H9 (cell line): ENCODE measurements around the gene MAP1S. TPM values are rescaled to one million over a fixed set of nuclear protein-coding genes. Genes with fewer than 3 reads are reported as not detected.

Experiments
- DNase-seq: peaks from one replicate; pipeline ENCODE4 v3.0.0-alpha.2; 2017
- H2AFZ ChIP-seq: one replicate; pipeline ENCODE4 v1.6.1; 2013; ENCODE audit warnings: mild to moderate bottlenecking, low read length, control low read depth, moderate library complexity
- H2AK5ac ChIP-seq: 2 replicates; pipeline ENCODE4 v1.6.1; 2013; ENCODE audit warnings: low read length, control low read depth, mixed read lengths; ENCODE audit not compliant: insufficient read length
- H2BK120ac ChIP-seq: one replicate; pipeline ENCODE4 v1.6.1; 2013; ENCODE audit warnings: low read depth, mild to moderate bottlenecking, low read length, control low read depth, inconsistent platforms; ENCODE audit not compliant: poor library complexity, severe bottlenecking
- H2BK12ac ChIP-seq: 2 replicates; pipeline ENCODE4 v1.6.1; 2013; ENCODE audit warnings: low read length, control low read depth, mixed read lengths, low read depth; ENCODE audit not compliant: insufficient read length
- H2BK15ac ChIP-seq: 2 replicates; pipeline ENCODE4 v1.6.1; 2013; ENCODE audit warnings: low read depth, low read length, control low read depth
- H2BK20ac ChIP-seq: one replicate; pipeline ENCODE4 v1.6.1; 2013; ENCODE audit warnings: low read depth, mild to moderate bottlenecking, low read length, control low read depth, inconsistent platforms; ENCODE audit not compliant: poor library complexity, severe bottlenecking
- H2BK5ac ChIP-seq: 2 replicates; pipeline ENCODE4 v1.6.1; 2013; ENCODE audit warnings: low read length, control low read depth, mixed read lengths; ENCODE audit not compliant: insufficient read length
- H3K14ac ChIP-seq: 2 replicates; pipeline ENCODE4 v1.6.1; 2013; ENCODE audit warnings: low read length, control low read depth; ENCODE audit not compliant: insufficient read depth
- H3K18ac ChIP-seq: 2 replicates; pipeline ENCODE4 v1.6.1; 2013; ENCODE audit warnings: low read depth, mild to moderate bottlenecking, mixed read lengths, low read length, control low read depth; ENCODE audit not compliant: insufficient read length
- H3K23ac ChIP-seq: 2 replicates; pipeline ENCODE4 v1.6.1; 2013; ENCODE audit warnings: low read length, control low read depth, mixed read lengths, low read depth; ENCODE audit not compliant: insufficient read length
- H3K23me2 ChIP-seq: 2 replicates; pipeline ENCODE4 v1.6.1; 2013; ENCODE audit warnings: low read depth, mild to moderate bottlenecking, mixed read lengths, low read length, control low read depth; ENCODE audit not compliant: insufficient read length, poor library complexity, severe bottlenecking
- H3K27ac ChIP-seq: 2 replicates; pipeline ENCODE4 v1.5.1; 2013; ENCODE audit warnings: low read length, control low read depth, mixed read lengths, low read depth; ENCODE audit not compliant: insufficient read length
- H3K27me3 ChIP-seq: 2 replicates; pipeline ENCODE4 v1.6.1; 2013; ENCODE audit warnings: low read length, control low read depth, inconsistent platforms; ENCODE audit not compliant: insufficient read depth
- H3K4ac ChIP-seq: 2 replicates; pipeline ENCODE4 v1.6.1; 2013; ENCODE audit warnings: low read depth, mild to moderate bottlenecking, control low read depth, inconsistent platforms, low read length, moderate library complexity
- H3K4me1 ChIP-seq: 2 replicates; pipeline ENCODE4 v1.6.1; 2013; ENCODE audit warnings: low read length, control low read depth, inconsistent platforms; ENCODE audit not compliant: insufficient read depth
- H3K4me2 ChIP-seq: 2 replicates; pipeline ENCODE4 v1.6.1; 2013; ENCODE audit warnings: low read length, control low read depth, mixed read lengths; ENCODE audit not compliant: insufficient read length, insufficient read depth
- H3K56ac ChIP-seq: 2 replicates; pipeline ENCODE4 v1.6.1; 2013; ENCODE audit warnings: low read depth, mild to moderate bottlenecking, mixed read lengths, low read length, control low read depth; ENCODE audit not compliant: insufficient read length
- H3K79me1 ChIP-seq: 2 replicates; pipeline ENCODE4 v1.6.1; 2013; ENCODE audit warnings: low read depth, mild to moderate bottlenecking, moderate library complexity, low read length, control low read depth, inconsistent platforms; ENCODE audit not compliant: insufficient read depth, poor library complexity, severe bottlenecking
- H3K79me2 ChIP-seq: 2 replicates; pipeline ENCODE4 v1.6.1; 2013; ENCODE audit warnings: low read length, control low read depth, inconsistent platforms; ENCODE audit not compliant: insufficient read depth
- H3K9ac ChIP-seq: 2 replicates; pipeline ENCODE4 v1.6.1; 2013; ENCODE audit warnings: low read length, control low read depth, mixed read lengths; ENCODE audit not compliant: insufficient read length; ENCODE audit errors: extremely low read depth
- H3K9me3 ChIP-seq: one replicate; pipeline ENCODE4 v1.6.1; 2013; ENCODE audit warnings: low read depth, low read length, inconsistent platforms; ENCODE audit not compliant: control insufficient read depth
- H3T11ph ChIP-seq: one replicate; pipeline ENCODE4 v1.6.1; 2013; ENCODE audit warnings: mild to moderate bottlenecking, low read length, control low read depth, inconsistent platforms
- H4K20me1 ChIP-seq: one replicate; pipeline ENCODE4 v1.6.1; 2013; ENCODE audit not compliant: control insufficient read depth, insufficient read length, insufficient read depth
- H4K5ac ChIP-seq: 2 replicates; pipeline ENCODE4 v1.6.1; 2013; ENCODE audit warnings: low read depth, mild to moderate bottlenecking, mixed read lengths, low read length, control low read depth; ENCODE audit not compliant: insufficient read length
- H4K8ac ChIP-seq: replicated peaks from 2 replicates; pipeline ENCODE4 v1.6.1; 2013; ENCODE audit warnings: low read length, control low read depth, mixed read lengths, low read depth; ENCODE audit not compliant: insufficient read length
- H4K91ac ChIP-seq: 2 replicates; pipeline ENCODE4 v1.6.1; 2013; ENCODE audit warnings: low read depth, mild to moderate bottlenecking, moderate library complexity, mixed read lengths, low read length, control low read depth; ENCODE audit not compliant: insufficient read length
- H3K27ac Mint-ChIP-seq, 3 experiments: 2 replicates in 2 of 3; 3 replicates in 1 of 3; pipeline ENCODE4 v1.8.0; 2020 to 2021; ENCODE audit warnings: mixed read lengths in 3 of 3, mild to moderate bottlenecking in 1 of 3, moderate library complexity in 1 of 3
- H3K27me3 Mint-ChIP-seq: 2 replicates; pipeline ENCODE4 v1.8.0; 2021; ENCODE audit warnings: low read depth, mild to moderate bottlenecking, moderate library complexity, mixed read lengths
- H3K36me3 Mint-ChIP-seq, 3 experiments: 2 replicates in 2 of 3; 3 replicates in 1 of 3; pipeline ENCODE4 v1.8.0; 2020 to 2021; ENCODE audit warnings: low read depth in 3 of 3, mixed read lengths in 3 of 3; ENCODE audit not compliant: insufficient read depth in 1 of 3
- H3K4me1 Mint-ChIP-seq, 2 experiments: 2 replicates each; pipeline ENCODE4 v1.8.0; 2020; ENCODE audit warnings: mixed read lengths in 2 of 2
- H3K4me3 Mint-ChIP-seq, 2 experiments: 2 replicates in 1 of 2; 3 replicates in 1 of 2; pipeline ENCODE4 v1.8.0; 2020 to 2021; ENCODE audit warnings: mild to moderate bottlenecking in 2 of 2, mixed read lengths in 2 of 2, moderate library complexity in 1 of 2
- H3K9me3 Mint-ChIP-seq, 2 experiments: 2 replicates in 1 of 2; 3 replicates in 1 of 2; pipeline ENCODE4 v1.8.0; 2020; ENCODE audit warnings: mild to moderate bottlenecking in 2 of 2, mixed read lengths in 2 of 2, moderate library complexity in 1 of 2
- WGBS: extraction: QIAGEN DNeasy Blood & Tissue Kit; methylation state at CpG from one replicate; pipeline ENCODE4 v1.1.7; 2013; ENCODE audit warnings: missing lambda C conversion rate, low lambda C conversion rate, mixed read lengths; ENCODE audit not compliant: insufficient read length; ENCODE audit errors: extremely low coverage; 5-methylcytosine and 5-hydroxymethylcytosine counted together
- total RNA-seq: library from RNA; stranded (reverse); gene quantifications from 2 replicates; pipeline ENCODE4 v1.2.1, GENCODE V29; 2021
- TF ChIP-seq, protein P1 (sequence below): fragments of 200-600 bp; sonication (generic); conservative IDR thresholded peaks from 3 replicates; pipeline ENCODE4 v1.8.0; 2021; ENCODE audit warnings: antibody characterized with exemption, mild to moderate bottlenecking

Gene MAP1S
- total RNA-seq, 1 experiment from 2014 or later = 160 TPM

DNA sequence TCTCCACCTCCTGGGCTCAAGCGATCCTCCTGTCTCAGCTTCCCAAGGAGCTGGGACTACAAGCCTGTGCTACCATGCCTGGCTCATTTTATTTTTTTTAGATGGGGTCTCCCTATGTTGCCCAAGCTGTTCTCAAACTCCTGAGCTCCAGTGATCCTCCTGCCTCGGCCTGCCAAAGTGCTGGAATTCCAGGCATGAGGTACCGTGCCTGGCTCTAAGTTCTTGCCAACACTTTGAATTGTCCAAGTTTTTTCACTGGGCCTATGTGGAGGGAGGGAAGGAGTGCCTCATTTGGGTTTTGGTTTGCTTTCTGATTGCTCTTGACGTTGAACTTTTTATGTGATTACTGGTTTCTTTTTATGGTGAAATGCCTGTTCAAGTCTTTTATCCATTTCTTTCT, 26.7 kb upstream of the MAP1S start:
- no peaks in the 10 kb centered on the region; a peak in 1 of 7 replicates for H3K36me3 Mint-ChIP-seq
- Histone ChIP-seq H3K23me2 (peaks cover 7% of the 10 kb centered on the region), H3K4ac (no peak overlapping the region), H3K23ac (no peak overlapping the region), H3K14ac (no peak overlapping the region), H3K9ac (no peak overlapping the region), H4K8ac (no peak overlapping the region), H3T11ph (no peak overlapping the region), H3K4me1 (no peaks in the 10 kb centered on the region), H2AK5ac (no peak overlapping the region), H2AFZ (no peak overlapping the region), H3K56ac (no peak overlapping the region), H4K91ac (no peak overlapping the region), H2BK20ac (no peak overlapping the region), H3K4me2 (no peak overlapping the region), H3K9me3 (no peaks in the 10 kb centered on the region), H2BK12ac (no peak overlapping the region), H3K79me1 (no peaks in the 10 kb centered on the region), H4K5ac (no peak overlapping the region), H3K27me3 (no peaks in the 10 kb centered on the region), H2BK5ac (no peak overlapping the region), H3K79me2 (no peaks in the 10 kb centered on the region; the same call in 1 of the 2 replicates), H2BK15ac (no peak overlapping the region), H3K18ac (no peak overlapping the region), H3K27ac (no peak overlapping the region), H2BK120ac (no peak overlapping the region), H4K20me1 (no peaks in the 10 kb centered on the region)
- DNase-seq = no peak
- H3K9me3 Mint-ChIP-seq = no peaks in the 10 kb centered on the region; a peak in 1 of 5 replicates
- H3K4me1 Mint-ChIP-seq = peaks cover 6 to 11% of the 10 kb centered on the region in 2 experiments
- H3K4me3 Mint-ChIP-seq = no peak overlapping the region
- no CpG with 5 or more reads among the region's 4 CpGs for WGBS
- TF ChIP-seq, protein P1, sequence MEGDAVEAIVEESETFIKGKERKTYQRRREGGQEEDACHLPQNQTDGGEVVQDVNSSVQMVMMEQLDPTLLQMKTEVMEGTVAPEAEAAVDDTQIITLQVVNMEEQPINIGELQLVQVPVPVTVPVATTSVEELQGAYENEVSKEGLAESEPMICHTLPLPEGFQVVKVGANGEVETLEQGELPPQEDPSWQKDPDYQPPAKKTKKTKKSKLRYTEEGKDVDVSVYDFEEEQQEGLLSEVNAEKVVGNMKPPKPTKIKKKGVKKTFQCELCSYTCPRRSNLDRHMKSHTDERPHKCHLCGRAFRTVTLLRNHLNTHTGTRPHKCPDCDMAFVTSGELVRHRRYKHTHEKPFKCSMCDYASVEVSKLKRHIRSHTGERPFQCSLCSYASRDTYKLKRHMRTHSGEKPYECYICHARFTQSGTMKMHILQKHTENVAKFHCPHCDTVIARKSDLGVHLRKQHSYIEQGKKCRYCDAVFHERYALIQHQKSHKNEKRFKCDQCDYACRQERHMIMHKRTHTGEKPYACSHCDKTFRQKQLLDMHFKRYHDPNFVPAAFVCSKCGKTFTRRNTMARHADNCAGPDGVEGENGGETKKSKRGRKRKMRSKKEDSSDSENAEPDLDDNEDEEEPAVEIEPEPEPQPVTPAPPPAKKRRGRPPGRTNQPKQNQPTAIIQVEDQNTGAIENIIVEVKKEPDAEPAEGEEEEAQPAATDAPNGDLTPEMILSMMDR = no peak
- no peak overlapping the region; a peak in 1 of 7 replicates for H3K27ac Mint-ChIP-seq
- peaks cover 20% of the 10 kb centered on the region for H3K27me3 Mint-ChIP-seq
